ENCODE data around the gene RPS6KL1.

Gene RPS6KL1

GRCh38 chr14:74908861-74909341 lies 14.2 kb downstream of the RPS6KL1 start:
- TF ChIP-seq, protein P1, sequence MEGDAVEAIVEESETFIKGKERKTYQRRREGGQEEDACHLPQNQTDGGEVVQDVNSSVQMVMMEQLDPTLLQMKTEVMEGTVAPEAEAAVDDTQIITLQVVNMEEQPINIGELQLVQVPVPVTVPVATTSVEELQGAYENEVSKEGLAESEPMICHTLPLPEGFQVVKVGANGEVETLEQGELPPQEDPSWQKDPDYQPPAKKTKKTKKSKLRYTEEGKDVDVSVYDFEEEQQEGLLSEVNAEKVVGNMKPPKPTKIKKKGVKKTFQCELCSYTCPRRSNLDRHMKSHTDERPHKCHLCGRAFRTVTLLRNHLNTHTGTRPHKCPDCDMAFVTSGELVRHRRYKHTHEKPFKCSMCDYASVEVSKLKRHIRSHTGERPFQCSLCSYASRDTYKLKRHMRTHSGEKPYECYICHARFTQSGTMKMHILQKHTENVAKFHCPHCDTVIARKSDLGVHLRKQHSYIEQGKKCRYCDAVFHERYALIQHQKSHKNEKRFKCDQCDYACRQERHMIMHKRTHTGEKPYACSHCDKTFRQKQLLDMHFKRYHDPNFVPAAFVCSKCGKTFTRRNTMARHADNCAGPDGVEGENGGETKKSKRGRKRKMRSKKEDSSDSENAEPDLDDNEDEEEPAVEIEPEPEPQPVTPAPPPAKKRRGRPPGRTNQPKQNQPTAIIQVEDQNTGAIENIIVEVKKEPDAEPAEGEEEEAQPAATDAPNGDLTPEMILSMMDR (conservative IDR thresholded peaks at IDR 0.05; ENCODE audit: control insufficient read depth, insufficient read depth, low read depth, low read length), result no peak
- no peak overlapping the region for H3K4me3 ChIP-seq (ENCODE audit: control insufficient read depth, low read depth, low read length)
- no peak for DNase-seq (ENCODE audit: low read depth)

DNA sequence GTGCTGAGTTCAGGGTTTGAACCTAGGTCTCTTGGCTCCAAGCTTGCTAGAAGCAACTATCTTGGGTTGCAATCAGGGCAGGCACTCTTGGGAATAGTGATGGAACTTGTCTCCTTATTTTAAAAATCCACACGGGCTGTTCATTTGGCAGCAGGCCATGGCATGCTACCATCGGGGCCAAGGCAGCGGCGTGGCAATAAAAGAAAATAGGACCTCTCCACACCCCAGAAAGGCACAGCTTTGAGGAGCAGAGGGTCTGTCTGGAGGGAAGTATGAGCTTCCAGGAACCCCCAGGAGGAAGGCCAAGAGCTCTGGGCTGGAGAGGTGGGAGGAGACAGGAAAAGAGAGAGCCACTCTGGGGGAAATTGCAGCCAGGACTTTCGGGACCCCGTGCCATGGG lies 15.3 kb downstream of the RPS6KL1 start:
- no peak overlapping the region for H3K4me3 ChIP-seq (ENCODE audit: control insufficient read depth, low read depth, low read length)
- TF ChIP-seq, protein P1 (conservative IDR thresholded peaks at IDR 0.05; ENCODE audit: control insufficient read depth, insufficient read depth, low read depth, low read length), result no peak
- no peak for DNase-seq (ENCODE audit: low read depth)

DNA sequence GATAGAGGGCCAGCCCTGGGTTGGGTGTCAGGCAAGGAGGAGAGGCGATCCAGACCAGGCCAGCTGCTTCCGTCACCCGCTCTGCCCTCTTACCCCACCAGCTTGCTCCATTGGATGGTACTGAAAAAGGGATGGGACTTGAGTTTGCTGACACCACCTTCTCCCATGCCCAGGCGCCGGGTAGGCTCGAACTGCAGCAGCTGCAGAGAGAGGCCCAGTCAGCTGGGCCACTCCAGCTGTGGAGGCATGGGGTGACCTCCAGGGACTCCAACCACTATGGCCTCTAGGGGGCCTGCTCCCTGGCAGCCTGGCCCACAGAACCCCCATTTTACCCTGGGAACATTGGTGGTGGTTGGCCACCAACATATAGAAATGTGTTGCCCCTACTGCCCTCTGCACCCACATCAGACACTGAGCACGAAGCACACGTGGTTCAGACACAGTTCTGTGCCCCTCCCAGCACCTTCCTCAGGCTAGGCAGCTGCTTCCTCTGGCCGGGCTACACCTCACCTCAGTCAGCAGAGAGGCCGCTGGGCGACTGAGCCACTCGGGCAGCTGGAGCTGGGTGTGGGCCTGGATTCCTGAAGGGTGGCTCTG lies 16.0 kb downstream of the RPS6KL1 start:
- TF ChIP-seq, protein P1 (conservative IDR thresholded peaks at IDR 0.05; ENCODE audit: control insufficient read depth, insufficient read depth, low read depth, low read length), result no peak
- no peak overlapping the region for H3K4me3 ChIP-seq (ENCODE audit: control insufficient read depth, low read depth, low read length)
- no peak for DNase-seq (ENCODE audit: low read depth)

GRCh38 chr14:74905595-74906142 lies 17.4 kb downstream of the RPS6KL1 start:
- DNase-seq (ENCODE audit: low read depth), result peak; percentile 52
- TF ChIP-seq, protein P1 (conservative IDR thresholded peaks at IDR 0.05; ENCODE audit: control insufficient read depth, insufficient read depth, low read depth, low read length), result peak; percentile 92
- H3K4me3 ChIP-seq (ENCODE audit: control insufficient read depth, low read depth, low read length), result no peak overlapping the region

DNA sequence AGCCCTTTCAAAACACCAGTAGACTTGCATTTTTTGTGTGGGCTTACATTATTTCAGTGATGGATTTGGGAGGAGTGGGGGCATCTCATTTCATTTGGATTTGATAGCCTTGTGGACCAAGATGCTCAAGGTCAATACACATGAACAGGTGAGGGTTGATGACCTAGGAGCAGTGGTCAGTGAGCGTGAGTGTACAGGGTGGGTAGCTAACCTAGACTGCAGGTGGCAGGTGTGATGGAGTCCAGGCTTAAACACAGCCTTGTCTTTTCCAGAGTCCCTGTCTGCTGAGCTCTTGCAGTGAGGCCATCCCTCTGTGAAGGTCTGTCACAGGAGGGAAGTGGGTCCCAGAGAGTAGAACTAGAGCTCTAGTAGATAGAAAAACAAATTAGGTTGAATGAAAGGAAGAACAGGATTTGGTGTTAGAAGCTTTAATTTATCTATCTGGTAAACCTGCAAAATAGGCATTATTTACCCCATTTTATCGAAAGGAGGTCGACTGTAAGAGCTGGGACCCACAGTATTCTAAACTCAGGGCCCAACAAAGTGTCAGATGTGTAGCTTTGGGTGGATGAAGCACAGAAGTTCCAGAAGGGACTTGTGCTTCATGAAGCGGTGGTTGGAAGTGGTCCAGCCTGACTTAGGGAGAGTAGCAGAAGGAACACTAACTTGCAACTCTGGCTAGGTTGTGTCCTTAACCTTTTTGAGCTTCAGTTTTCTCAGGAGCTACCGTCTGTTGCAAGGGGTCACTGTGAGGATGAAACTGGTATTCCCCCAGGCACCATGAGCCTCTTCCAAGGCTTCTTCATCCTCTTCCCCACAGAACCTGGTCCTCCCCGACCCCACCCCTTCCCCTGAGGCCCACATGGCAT lies 18.2 kb downstream of the RPS6KL1 start:
- peak; percentile 18 for DNase-seq (ENCODE audit: low read depth)
- TF ChIP-seq, protein P1 (conservative IDR thresholded peaks at IDR 0.05; ENCODE audit: control insufficient read depth, insufficient read depth, low read depth, low read length), result no peak
- H3K4me3 ChIP-seq (ENCODE audit: control insufficient read depth, low read depth, low read length), result no peak overlapping the region

- TF ChIP-seq, protein P1 (conservative IDR thresholded peaks at IDR 0.05; ENCODE audit: control insufficient read depth, insufficient read depth, low read depth, low read length), result no peak
- DNase-seq (ENCODE audit: low read depth), result no peak
- no peak overlapping the region for H3K4me3 ChIP-seq (ENCODE audit: control insufficient read depth, low read depth, low read length)
These were observed 19.9 kb downstream of the RPS6KL1 start for GRCh38 chr14:74902941-74903705.
